Right hindlimb (tissue), 1 donor: Measurements from ENCODE around the gene PARP6.
A peak's percentile ranks its signal among the peaks of the same experiment; 100 is the strongest.
"Not testable (repeated sequence)": the region's sequence is repeated elsewhere in the genome, so short reads cannot be mapped to it uniquely, and the experiment has no call there.

Experiments
- DNase-seq: peaks from one replicate; pipeline ENCODE4 v3.0.0-alpha.2; 2018

PARP6 gene

DNA sequence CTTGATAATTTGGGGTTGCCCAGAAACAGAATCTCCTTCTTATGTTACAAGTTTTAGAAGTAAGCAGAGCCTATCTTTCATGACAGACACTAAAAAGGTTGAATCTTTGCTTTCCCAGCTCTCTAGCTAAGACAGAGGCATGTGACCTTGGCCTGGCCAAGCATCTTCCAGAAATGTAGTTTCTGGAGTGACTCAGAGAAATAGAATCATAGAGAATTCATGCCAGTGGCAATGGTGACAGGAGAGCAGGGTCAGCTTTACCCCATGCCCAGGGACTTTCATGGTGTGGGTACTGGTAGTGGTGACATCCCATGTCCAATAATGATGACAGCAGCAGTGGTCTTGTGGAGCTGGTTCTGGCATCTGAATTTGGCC, 4.0 kb upstream of the PARP6 start:
- no peak for DNase-seq

GRCh38 chr15:72275635-72276325, 3.4 kb upstream of the PARP6 start:
- DNase-seq: not testable (repeated sequence)

- DNase-seq: no peak
These were observed 621 bp upstream of the PARP6 start for GRCh38 chr15:72272997-72273352.

GRCh38 chr15:72271895-72272212, 500 bp downstream of the PARP6 start:
- peak; percentile 23 for DNase-seq

GRCh38 chr15:72271221-72271620, 1.1 kb downstream of the PARP6 start:
- DNase-seq: no peak

- no peak for DNase-seq
These were observed 2.6 kb downstream of the PARP6 start for GRCh38 chr15:72269739-72270138.

DNA sequence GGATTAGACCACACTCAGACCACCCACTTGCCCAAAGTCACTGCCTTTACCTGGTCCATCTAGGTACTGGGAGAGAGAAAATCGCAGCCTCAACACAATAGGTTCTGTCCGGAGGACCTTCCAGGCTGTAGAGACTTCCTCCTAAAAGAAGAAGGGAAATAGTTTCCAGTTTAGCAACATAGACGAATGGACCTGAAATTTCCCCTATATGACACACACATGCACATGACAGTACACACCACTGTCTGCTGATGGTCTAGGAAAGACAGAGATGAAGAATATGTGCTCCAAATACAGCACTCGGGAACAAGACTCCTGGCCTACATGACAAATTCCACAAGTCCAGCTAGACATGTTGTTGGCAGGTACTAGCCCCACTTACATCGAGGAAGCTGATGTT, 7.3 kb downstream of the PARP6 start:
- no peak for DNase-seq

GRCh38 chr15:72252663-72253299, 19.6 kb downstream of the PARP6 start:
- DNase-seq: no peak

DNA sequence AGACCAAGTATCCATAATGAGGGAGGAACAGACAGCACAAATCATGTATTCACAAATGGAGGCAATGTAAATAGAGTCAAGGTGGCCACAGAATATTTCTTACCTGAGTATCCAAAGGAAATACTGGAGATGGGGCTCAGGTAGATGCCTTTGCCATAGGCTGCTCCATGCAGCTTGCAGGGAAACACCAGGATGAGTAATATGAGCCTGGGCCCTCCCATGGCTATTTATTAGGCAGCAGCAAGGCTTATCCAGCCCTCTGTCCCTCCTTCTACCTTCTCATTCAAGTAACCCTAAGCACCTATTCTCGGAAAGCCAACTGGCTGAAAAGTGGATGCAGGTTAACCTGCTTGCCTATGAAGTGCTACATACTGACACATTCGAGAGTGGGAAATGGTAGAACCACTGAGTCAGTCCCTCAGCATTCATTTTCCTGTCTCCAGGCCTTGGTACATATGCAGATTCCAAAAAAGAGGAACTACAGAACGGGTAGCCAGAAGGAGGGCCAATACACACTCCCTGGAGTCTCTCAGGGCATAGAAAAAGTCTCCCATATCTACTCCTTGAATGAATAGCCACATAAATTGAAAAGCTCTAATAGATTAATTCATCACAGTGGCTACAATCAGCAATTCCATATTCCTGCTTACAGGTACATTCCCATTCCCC, 23.1 kb downstream of the PARP6 start:
- no peak for DNase-seq

GRCh38 chr15:72248514-72248913, 23.8 kb downstream of the PARP6 start:
- no peak for DNase-seq

- DNase-seq: no peak
These were observed 29.5 kb downstream of the PARP6 start for GRCh38 chr15:72242775-72243370.

DNA sequence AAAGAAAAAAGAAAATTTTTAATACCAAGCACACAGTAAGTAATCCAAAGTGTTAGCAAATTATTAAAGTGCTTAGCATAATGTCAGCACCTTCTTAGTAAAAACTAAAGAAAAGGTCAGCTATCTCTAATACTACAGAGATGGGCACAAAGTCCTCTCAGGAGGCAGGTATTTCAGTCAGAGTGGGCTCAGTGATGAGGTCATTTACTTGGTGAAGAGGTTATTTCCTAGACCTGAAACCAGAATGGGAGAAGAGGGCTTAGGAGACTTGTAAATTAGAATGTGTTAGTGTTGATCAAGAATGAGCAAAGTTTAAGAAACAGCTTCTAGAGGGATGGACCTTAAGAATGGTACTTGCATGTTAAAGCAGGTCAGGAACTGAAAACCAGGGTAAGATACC, 32.7 kb downstream of the PARP6 start:
- no peak for DNase-seq

DNA sequence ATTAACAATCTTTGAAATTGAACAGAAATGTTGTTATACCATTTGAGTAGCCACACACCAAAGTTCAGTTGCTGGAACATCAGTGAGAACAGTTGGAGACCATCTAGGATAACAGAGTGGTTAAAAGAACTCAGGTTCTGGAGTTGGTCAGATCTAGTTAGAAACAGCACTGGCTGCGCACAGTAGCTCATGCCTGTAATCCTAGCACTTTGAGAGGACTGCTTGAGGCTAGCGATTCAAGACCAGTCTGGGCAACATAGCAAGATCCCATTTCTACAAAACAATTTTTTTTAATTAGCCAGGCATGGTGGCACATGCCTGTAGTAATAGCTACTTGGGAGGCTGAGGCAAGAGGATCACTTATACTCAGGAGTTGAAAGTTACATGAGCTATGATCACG, 33.8 kb downstream of the PARP6 start:
- DNase-seq: no peak

- DNase-seq: no peak
These were observed 34.5 kb downstream of the PARP6 start for GRCh38 chr15:72237853-72238224.

DNA sequence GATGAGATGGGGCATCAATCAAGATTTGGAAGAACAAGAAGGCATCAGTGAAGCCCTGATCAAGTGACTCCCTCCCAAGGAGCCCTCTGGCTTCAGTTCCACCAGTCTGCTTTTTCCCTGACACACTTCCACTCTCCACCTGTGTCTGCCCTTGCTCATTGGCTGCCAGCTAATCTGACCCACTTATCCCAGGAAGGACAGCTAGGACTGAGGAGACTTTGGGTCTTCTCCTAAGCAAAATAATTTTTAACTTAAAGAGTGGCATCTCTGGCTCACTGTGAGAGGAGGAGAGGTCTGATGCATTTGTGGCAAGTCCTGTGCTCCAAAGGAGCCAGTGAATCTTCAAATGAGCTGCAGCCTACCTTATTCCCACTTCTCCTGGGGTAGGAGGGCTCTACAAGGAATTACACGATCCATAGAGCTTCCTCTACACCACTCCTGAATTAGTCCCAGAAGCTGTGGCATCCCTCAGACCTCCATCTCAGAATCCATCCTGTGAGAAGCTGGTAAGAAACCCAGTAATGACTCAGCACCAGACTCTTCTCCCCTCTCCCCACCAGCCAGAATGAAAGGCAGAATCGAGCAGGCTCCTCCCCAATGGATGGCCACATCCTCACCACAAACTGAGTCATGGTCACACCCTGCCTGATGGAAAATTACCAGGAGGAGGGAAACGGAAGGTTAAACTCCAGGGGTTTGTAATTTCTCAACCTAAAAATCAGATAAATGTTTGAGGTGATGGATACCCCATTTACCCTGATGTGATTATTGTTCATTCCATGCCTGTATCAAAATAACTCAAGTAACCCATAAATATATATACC, 35.1 kb downstream of the PARP6 start:
- peak; percentile 39 for DNase-seq

DNA sequence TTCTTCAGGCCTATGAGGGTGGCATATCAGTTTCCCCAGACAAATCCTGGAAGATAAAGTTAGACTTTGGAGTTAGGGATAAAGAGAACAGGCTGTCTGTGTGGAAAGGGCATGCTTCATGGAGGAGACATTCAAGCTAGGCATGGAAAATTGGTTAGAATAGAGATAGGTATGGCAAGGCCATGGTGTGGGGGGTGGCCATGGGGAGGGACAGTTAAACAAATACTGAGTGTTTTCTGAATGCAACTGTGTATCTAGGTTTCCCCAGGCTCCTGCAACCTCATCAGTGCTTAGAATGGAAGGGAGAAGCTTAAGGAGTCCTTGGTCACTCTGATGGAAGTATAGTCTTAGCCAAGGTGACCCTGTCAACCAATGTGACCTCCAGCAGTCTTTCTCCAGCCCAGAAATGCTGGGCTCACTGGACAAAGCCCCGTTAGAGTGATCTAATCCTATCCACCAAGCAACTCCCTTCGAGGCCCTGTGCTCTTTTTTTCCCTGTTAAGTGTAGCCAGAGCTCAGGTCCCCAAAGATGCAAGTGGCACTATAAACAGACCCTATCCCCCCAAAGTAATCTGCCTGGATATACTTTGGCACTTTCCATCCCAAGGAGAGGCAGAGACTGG, 35.9 kb downstream of the PARP6 start:
- no peak for DNase-seq

DNA sequence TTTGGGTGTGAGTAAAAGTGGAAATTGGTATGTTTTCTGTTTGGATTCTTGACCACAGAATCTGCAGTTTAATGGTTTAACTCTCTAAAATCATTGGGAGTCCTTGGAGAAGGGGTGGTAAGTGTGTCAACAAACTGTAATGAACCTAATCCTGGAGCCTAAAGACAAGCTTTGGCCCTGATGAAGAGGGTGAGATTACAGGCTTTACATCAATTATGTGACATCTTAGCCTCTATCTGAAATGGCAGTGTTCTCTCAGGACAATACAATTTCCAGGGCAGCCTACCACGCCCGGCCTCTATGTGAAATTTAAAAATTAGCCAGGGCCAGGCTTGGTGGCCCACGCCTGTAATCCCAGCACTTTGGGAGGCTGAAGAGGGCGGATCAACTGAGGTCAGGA, 37.1 kb downstream of the PARP6 start:
- no peak for DNase-seq

DNA sequence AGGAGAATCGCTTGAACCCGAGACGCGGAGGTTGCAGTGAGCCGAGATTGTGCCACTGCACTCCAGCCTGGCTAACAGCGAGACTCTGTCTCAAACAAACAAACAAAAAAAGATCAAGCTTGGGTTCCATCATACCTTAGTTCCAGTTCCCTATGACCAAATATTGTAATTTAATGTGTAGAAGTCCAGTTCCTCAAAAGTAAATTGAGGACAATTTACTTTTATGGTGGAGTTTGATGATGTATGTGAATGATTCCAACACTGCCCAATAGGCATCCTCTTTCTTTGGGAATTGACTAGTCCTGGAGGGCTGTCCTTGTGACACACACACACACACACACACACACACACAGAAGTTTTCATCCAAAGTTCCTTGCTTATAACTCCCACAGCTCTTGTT, 38.6 kb downstream of the PARP6 start:
- no peak for DNase-seq

DNA sequence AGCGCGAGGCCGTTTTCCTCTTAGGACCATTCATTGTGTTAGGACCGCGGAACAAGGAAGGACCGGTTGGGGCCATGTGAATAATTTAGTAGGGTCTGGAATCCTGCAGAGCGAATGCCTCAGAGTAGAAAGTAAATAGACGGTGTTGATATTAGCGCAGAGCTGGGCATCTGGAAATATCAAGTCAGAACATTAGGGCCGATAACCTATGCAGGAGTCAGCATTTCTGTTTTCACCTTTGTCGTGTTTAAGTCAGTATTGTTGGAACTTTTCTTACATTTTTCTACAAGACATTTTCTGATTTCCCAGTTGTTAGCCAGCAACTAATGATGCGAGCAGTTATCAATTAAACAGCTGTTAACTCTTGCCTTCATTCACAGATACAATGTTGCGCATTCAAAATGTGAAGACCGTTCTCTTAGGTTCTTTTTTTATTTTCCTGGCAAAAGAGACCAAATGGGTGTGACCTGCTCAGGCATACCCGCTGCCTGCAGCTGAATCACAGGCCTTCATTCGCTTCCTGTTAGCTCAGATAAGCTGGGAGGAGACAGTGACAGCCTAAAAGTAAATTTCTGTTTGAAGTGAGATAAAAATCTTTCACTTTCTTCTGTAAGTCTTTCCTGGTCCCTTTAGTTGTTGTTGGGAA, 40.4 kb downstream of the PARP6 start:
- no peak for DNase-seq

DNA sequence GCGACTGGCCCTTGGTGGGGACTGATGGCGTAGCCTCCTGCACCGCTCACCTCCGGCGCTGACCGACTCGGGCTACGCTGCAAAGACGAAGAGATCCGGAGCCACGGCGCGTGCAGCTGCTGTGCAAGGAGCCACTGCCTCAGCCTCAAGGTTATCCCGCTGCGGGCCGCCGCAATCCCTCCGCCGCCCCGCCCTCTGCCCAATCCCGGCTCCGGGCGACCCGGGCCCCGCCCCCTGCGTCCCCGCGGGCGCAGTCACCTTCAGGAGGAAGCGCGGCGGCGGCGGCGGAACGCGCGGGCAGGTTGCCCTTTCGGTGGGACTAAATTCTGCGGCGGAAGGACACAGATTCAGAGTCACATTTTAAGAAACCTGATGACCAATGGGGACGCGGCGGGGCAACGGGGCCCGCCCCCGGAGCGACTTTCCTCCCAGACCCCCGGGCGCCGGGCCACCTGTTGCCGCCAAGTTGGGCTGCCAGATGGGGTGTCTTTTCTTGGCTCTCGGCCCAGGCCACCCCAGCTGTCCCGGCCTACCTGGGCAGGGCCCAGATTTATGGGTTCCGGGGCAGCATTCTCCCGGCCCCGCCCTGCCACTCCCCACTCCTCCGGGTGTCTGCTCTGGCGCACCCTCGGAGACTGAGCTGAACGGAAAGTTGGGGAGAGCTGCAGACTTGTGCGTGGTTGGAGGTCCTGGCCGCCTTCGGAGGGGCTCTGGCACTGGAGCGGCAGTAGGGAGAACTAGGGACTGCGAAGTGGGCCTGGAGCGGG, 41.1 kb downstream of the PARP6 start, which contains the start of gene PKM:
PKM (minus strand) TSS at position 125 of the 767 bp plus-strand sequence. CDS start 12,093 bp downstream, outside the sequence.
- peak; percentile 96 for DNase-seq
